Measurements from ENCODE around the gene D2HGDH. TPM values are rescaled to one million over a fixed set of nuclear protein-coding genes. Genes with fewer than 3 reads are reported as not detected.

D2HGDH gene
- total and polyA plus RNA-seq, 9 of the 15 experiments (the other 6 are each of a cell fraction or from before 2014, with no cell fraction given): 0.39 to 30.8 (median 10.3) TPM

DNA sequence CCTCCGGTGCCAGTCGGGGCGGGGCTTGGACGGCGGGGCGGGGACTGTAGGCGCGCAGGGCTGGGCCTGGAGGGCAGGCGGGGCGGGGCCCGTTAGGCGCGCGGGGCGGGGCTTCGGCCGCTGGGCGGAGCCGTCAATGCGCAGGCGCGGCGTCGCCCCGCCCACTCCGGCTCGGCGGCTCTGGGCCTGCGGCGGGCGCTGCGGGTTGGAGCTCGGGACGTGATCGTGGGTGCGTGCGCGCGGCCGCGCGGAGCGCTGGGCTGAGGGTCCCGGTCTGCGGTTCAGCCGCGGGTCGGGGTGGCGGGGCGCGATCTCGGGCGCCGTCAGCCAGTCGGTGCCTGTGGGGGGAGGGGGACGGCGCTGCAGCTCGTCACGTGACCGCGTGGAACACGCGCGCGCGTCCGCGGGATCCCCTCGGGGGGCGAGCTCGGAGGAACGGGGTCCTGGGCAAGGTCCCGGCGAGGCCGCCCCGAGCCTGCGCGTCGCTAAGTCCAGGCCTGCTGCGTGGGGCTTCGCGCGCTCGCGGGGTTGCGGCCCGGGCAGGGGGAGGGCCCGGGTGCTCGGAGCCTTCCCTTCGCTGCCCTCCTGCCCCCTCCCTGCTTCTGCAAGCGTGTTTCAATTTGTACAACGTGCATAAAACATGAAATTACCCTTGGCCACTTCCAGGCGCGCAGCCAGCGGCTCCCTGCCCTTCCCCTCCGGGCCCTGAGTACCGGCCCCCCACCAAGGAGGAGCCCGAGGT lies at the start of gene D2HGDH (continued):
- TF ChIP-seq, protein P1, sequence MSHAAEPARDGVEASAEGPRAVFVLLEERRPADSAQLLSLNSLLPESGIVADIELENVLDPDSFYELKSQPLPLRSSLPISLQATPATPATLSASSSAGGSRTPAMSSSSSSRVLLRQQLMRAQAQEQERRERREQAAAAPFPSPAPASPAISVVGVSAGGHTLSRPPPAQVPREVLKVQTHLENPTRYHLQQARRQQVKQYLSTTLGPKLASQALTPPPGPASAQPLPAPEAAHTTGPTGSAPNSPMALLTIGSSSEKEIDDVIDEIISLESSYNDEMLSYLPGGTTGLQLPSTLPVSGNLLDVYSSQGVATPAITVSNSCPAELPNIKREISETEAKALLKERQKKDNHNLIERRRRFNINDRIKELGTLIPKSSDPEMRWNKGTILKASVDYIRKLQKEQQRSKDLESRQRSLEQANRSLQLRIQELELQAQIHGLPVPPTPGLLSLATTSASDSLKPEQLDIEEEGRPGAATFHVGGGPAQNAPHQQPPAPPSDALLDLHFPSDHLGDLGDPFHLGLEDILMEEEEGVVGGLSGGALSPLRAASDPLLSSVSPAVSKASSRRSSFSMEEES (CRISPR knock-in tag; IDR thresholded peaks at IDR 0.05): peak; percentile 98
- no peak for TF ChIP-seq STAT5B (CRISPR knock-in tag; IDR thresholded peaks at IDR 0.05)
- TF ChIP-seq ZNF184 (CRISPR knock-in tag; IDR thresholded peaks at IDR 0.05): no peak
- TF ChIP-seq, protein P2, sequence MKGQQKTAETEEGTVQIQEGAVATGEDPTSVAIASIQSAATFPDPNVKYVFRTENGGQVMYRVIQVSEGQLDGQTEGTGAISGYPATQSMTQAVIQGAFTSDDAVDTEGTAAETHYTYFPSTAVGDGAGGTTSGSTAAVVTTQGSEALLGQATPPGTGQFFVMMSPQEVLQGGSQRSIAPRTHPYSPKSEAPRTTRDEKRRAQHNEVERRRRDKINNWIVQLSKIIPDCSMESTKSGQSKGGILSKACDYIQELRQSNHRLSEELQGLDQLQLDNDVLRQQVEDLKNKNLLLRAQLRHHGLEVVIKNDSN (CRISPR knock-in tag; IDR thresholded peaks at IDR 0.05): peak; percentile 93
- TF ChIP-seq BRCA1 (IDR thresholded peaks at IDR 0.05): no peak
- peak; percentile 47; the same call in 1 of the 2 replicates for TF ChIP-seq BRCA1 (CRISPR knock-in tag; IDR thresholded peaks at IDR 0.05)
- no peak for TF ChIP-seq ZNF316 (IDR thresholded peaks at IDR 0.05)
- TF ChIP-seq, protein P3, sequence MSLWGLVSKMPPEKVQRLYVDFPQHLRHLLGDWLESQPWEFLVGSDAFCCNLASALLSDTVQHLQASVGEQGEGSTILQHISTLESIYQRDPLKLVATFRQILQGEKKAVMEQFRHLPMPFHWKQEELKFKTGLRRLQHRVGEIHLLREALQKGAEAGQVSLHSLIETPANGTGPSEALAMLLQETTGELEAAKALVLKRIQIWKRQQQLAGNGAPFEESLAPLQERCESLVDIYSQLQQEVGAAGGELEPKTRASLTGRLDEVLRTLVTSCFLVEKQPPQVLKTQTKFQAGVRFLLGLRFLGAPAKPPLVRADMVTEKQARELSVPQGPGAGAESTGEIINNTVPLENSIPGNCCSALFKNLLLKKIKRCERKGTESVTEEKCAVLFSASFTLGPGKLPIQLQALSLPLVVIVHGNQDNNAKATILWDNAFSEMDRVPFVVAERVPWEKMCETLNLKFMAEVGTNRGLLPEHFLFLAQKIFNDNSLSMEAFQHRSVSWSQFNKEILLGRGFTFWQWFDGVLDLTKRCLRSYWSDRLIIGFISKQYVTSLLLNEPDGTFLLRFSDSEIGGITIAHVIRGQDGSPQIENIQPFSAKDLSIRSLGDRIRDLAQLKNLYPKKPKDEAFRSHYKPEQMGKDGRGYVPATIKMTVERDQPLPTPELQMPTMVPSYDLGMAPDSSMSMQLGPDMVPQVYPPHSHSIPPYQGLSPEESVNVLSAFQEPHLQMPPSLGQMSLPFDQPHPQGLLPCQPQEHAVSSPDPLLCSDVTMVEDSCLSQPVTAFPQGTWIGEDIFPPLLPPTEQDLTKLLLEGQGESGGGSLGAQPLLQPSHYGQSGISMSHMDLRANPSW (CRISPR knock-in tag; IDR thresholded peaks at IDR 0.05): no peak
- peak; percentile 22; the same call in 1 of the 2 replicates for TF ChIP-seq ILF3 (IDR thresholded peaks at IDR 0.05; ENCODE audit: borderline replicate concordance)
- TF ChIP-seq NONO (IDR thresholded peaks at IDR 0.05; ENCODE audit: low read depth in 2 of 2, low read length in 1 of 2): peak in 1 of 2 experiments; percentile 59; a peak in 1 of 4 replicates
- no peak for TF ChIP-seq HDAC6 (IDR thresholded peaks at IDR 0.05; ENCODE audit: low read depth, low read length)
- TF ChIP-seq ZFX (CRISPR knock-in tag; IDR thresholded peaks at IDR 0.05): peak; percentile 77
- no peak for TF ChIP-seq ZNF507 (tag; conservative IDR thresholded peaks at IDR 0.05)
- no peak for TF ChIP-seq MCM5 (IDR thresholded peaks at IDR 0.05; ENCODE audit: low read depth)
- no peak for TF ChIP-seq MCM7 (IDR thresholded peaks at IDR 0.05)
- 0 out of 2 replicates have a peak, but pooled peaks have one; percentile 18 for TF ChIP-seq ZSCAN32 (CRISPR knock-in tag; IDR thresholded peaks at IDR 0.05)
- TF ChIP-seq TOE1 (IDR thresholded peaks at IDR 0.05; ENCODE audit: borderline replicate concordance): peak; percentile 91; the same call in 1 of the 2 replicates
- TF ChIP-seq TOE1 (CRISPR knock-in tag; IDR thresholded peaks at IDR 0.05; ENCODE audit: borderline replicate concordance, low read depth): no peak
- no peak for TF ChIP-seq PCBP2 (IDR thresholded peaks at IDR 0.05; ENCODE audit: low read depth, low read length, poor library complexity, severe bottlenecking)
- peak; percentile 57; the same call in 1 of the 2 replicates for TF ChIP-seq MYC (IDR thresholded peaks at IDR 0.05; ENCODE audit: low read depth, low read length)
- TF ChIP-seq MYC (CRISPR knock-in tag; IDR thresholded peaks at IDR 0.05; ENCODE audit: borderline replicate concordance, low read depth): no peak
- TF ChIP-seq, protein P4, sequence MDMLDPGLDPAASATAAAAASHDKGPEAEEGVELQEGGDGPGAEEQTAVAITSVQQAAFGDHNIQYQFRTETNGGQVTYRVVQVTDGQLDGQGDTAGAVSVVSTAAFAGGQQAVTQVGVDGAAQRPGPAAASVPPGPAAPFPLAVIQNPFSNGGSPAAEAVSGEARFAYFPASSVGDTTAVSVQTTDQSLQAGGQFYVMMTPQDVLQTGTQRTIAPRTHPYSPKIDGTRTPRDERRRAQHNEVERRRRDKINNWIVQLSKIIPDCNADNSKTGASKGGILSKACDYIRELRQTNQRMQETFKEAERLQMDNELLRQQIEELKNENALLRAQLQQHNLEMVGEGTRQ (CRISPR knock-in tag; IDR thresholded peaks at IDR 0.05): peak; percentile 92
- no peak for TF ChIP-seq NR2C1 (IDR thresholded peaks at IDR 0.05)
- TF ChIP-seq NR2C1 (tag; IDR thresholded peaks at IDR 0.05): no peak
